Gastroesophageal sphincter (tissue), 4 donors: ENCODE results near the gene IL1RAPL1. TPM values are rescaled to one million over a fixed set of nuclear protein-coding genes. Genes with fewer than 3 reads are reported as not detected.

Source experiments
- ATAC-seq: fragments of 150-250 bp; one replicate; pipeline ENCODE4 v1.9.1; 2016; ENCODE audit warnings: mild to moderate bottlenecking, moderate library complexity
- H3K27ac ChIP-seq, 4 donors: fragments of 200-600 bp; sonication (generic) in 3 of 4; 1 replicate in 3 of 4; 2 replicates in 1 of 4; pipeline ENCODE4 v1.5.1; 2016 to 2019
- H3K27me3 ChIP-seq: fragments of 200-600 bp; sonication (generic); one replicate; pipeline ENCODE4 v1.5.1; 2019
- H3K36me3 ChIP-seq, 2 donors: fragments of 200-600 bp; sonication (generic); one replicate each; pipeline ENCODE4 v1.5.1; 2019; ENCODE audit warnings: control low read depth in 1 of 2
- H3K4me1 ChIP-seq, 3 donors: fragments of 200-600 bp; sonication (generic); 1 replicate in 2 of 3; 2 replicates in 1 of 3; pipeline ENCODE4 v1.5.1; 2016 to 2019; ENCODE audit warnings: control low read depth in 2 of 3
- H3K4me3 ChIP-seq, 2 donors: fragments of 200-600 bp; sonication (generic); one replicate each; pipeline ENCODE4 v1.5.1; 2019; ENCODE audit warnings: mild to moderate bottlenecking in 1 of 2, moderate library complexity in 1 of 2
- H3K9me3 ChIP-seq, 3 donors: fragments of 200-600 bp; sonication (generic); one replicate each; pipeline ENCODE4 v1.5.1; 2017 to 2019; ENCODE audit warnings: control low read depth in 2 of 3
- CTCF ChIP-seq, 4 experiments: fragments of 200-600 bp in 2 of 4; fragments of 450-650 bp in 2 of 4; sonication (generic) in 1 of 4; IDR thresholded peaks; one replicate each; pipeline ENCODE4 v1.5.1; 2017 to 2019; ENCODE audit warnings: antibody characterized with exemption in 4 of 4, mild to moderate bottlenecking in 2 of 4, moderate library complexity in 2 of 4
- EP300 ChIP-seq: sonication (generic); formaldehyde crosslinking; IDR thresholded peaks from one replicate; pipeline ENCODE4 v1.6.1; 2017; ENCODE audit warnings: antibody characterized with exemption, mild to moderate bottlenecking
- POLR2A ChIP-seq, 2 donors: fragments of 450-650 bp; IDR thresholded peaks; one replicate each; pipeline ENCODE4 v1.6.1; 2017; ENCODE audit warnings: antibody characterized with exemption in 2 of 2, mild to moderate bottlenecking in 2 of 2, moderate library complexity in 1 of 2
- POLR2AphosphoS5 ChIP-seq: sonication (generic); formaldehyde crosslinking; IDR thresholded peaks from one replicate; pipeline ENCODE4 v1.6.1; 2017; ENCODE audit warnings: antibody characterized with exemption
- WGBS, 2 donors: methylation state at CpG; one replicate each; pipeline ENCODE4 v1.1.5; 2018; ENCODE audit warnings: low coverage in 1 of 2; 5-methylcytosine and 5-hydroxymethylcytosine counted together
- total RNA-seq, 4 donors: library from RNA; depleted of rRNA; stranded (reverse); fragments of >200 nt; gene quantifications; one replicate each; pipeline ENCODE4 v1.1.0, GENCODE V29; 2016

IL1RAPL1 gene
- total RNA-seq, 4 donors from 2014 or later = 0.27 to 1.6 (median 0.44) TPM

- WGBS, 2 donors = 73 to 91% methylated on average over 3 to 5 of the region's 5 CpGs
- H3K27ac ChIP-seq = no peak overlapping the region
Observed at GRCh38 chrX:29071525-29072320, 484.5 kb downstream of the IL1RAPL1 start.

GRCh38 chrX:29082558-29082957, 495.3 kb downstream of the IL1RAPL1 start:
- no peaks in the 10 kb centered on the region for H3K27me3 ChIP-seq
- H3K36me3 ChIP-seq = no peaks in the 10 kb centered on the region
- 71 to 95% methylated on average over 3 of the region's 3 CpGs for WGBS, 2 donors
- H3K27ac ChIP-seq = no peak overlapping the region
- TF ChIP-seq EP300 (no peak), CTCF (IDR thresholded peaks at IDR 0.05) (no peak), POLR2AphosphoS5 (no peak), POLR2A (IDR thresholded peaks at IDR 0.05) (no peak)
- no peaks in the 10 kb centered on the region for H3K4me1 ChIP-seq
- no peak overlapping the region for H3K4me3 ChIP-seq
- no peaks in the 10 kb centered on the region for H3K9me3 ChIP-seq
- no peak for ATAC-seq

More at GRCh38 chrX:29071525-29072320, 484.5 kb downstream of the IL1RAPL1 start:
- Histone ChIP-seq H3K9me3 (no peaks in the 10 kb centered on the region), H3K4me3 (no peak overlapping the region), H3K4me1 (no peaks in the 10 kb centered on the region), H3K27me3 (no peaks in the 10 kb centered on the region), H3K36me3 (no peaks in the 10 kb centered on the region)
- ATAC-seq = no peak
- TF ChIP-seq POLR2AphosphoS5 (no peak), EP300 (no peak), POLR2A (IDR thresholded peaks at IDR 0.05) (no peak), CTCF (IDR thresholded peaks at IDR 0.05) (no peak)

GRCh38 chrX:29083823-29084222, 496.6 kb downstream of the IL1RAPL1 start:
- 77 to 78% methylated on average over 2 of the region's 2 CpGs for WGBS, 2 donors
- Histone ChIP-seq H3K4me3 (no peak overlapping the region), H3K27ac (no peak overlapping the region), H3K9me3 (no peaks in the 10 kb centered on the region), H3K4me1 (no peaks in the 10 kb centered on the region), H3K27me3 (no peaks in the 10 kb centered on the region), H3K36me3 (no peaks in the 10 kb centered on the region)
- TF ChIP-seq CTCF (IDR thresholded peaks at IDR 0.05) (no peak), POLR2A (IDR thresholded peaks at IDR 0.05) (no peak), EP300 (no peak), POLR2AphosphoS5 (no peak)
- no peak for ATAC-seq

GRCh38 chrX:29090811-29091210, 503.6 kb downstream of the IL1RAPL1 start:
- Histone ChIP-seq H3K4me1 (no peaks in the 10 kb centered on the region), H3K27ac (no peak overlapping the region), H3K27me3 (no peaks in the 10 kb centered on the region), H3K4me3 (no peak overlapping the region), H3K9me3 (no peaks in the 10 kb centered on the region), H3K36me3 (no peaks in the 10 kb centered on the region)
- TF ChIP-seq CTCF (IDR thresholded peaks at IDR 0.05) (peak in 1 of 4 experiments; percentile 43), EP300 (no peak), POLR2AphosphoS5 (no peak), POLR2A (IDR thresholded peaks at IDR 0.05) (no peak)
- no peak for ATAC-seq
- WGBS, 2 donors = 33% methylated on average over 2 of the region's 2 CpGs

- Histone ChIP-seq H3K4me1 (no peaks in the 10 kb centered on the region), H3K4me3 (no peak overlapping the region), H3K36me3 (no peaks in the 10 kb centered on the region), H3K27ac (no peak overlapping the region), H3K27me3 (no peaks in the 10 kb centered on the region), H3K9me3 (no peaks in the 10 kb centered on the region)
- WGBS, 2 donors = 58% methylated on average over 1 of the region's 1 CpG
- TF ChIP-seq POLR2A (IDR thresholded peaks at IDR 0.05) (no peak), CTCF (IDR thresholded peaks at IDR 0.05) (no peak), EP300 (no peak), POLR2AphosphoS5 (no peak)
- ATAC-seq = no peak
Observed at GRCh38 chrX:29107231-29107630, 520.0 kb downstream of the IL1RAPL1 start.
